ENCODE measurements around the gene TC2N. TPM values are rescaled to one million over a fixed set of nuclear protein-coding genes. Genes with fewer than 3 reads are reported as not detected.

Gene TC2N
- total and polyA plus RNA-seq, 9 of the 15 experiments (the other 6 are each of a cell fraction or from before 2014, with no cell fraction given) = 2.0 to 12.5 (median 7.3) TPM

DNA sequence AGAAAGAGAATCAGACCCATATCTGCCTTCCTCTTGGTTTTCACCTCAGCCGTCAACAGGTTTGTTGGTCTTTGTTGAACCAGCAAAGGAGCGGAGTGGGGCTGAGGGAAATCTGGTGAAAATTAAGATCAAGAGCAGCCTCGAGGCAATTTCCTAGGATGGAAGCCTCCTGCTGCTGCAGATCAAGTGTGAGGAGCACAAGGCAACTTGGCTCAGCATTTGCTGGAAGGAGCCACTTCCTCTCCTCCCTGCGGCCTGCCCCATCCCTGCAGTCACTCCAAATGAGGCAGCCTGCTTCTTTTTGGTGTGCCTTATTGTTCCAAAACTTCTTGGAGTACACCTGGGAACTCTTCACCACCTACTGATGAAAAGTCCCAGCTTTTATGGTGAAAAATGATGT, 4.9 kb downstream of the TC2N start (continued):
- TF ChIP-seq, protein P1, sequence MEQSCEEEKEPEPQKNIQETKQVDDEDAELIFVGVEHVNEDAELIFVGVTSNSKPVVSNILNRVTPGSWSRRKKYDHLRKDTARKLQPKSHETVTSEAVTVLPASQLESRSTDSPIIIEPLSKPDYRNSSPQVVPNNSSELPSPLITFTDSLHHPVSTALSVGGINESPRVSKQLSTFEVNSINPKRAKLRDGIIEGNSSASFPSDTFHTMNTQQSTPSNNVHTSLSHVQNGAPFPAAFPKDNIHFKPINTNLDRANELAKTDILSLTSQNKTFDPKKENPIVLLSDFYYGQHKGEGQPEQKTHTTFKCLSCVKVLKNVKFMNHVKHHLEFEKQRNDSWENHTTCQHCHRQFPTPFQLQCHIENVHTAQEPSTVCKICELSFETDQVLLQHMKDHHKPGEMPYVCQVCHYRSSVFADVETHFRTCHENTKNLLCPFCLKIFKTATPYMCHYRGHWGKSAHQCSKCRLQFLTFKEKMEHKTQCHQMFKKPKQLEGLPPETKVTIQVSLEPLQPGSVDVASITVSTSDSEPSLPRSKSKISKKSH (CRISPR knock-in tag; IDR thresholded peaks at IDR 0.05) = no peak

DNA sequence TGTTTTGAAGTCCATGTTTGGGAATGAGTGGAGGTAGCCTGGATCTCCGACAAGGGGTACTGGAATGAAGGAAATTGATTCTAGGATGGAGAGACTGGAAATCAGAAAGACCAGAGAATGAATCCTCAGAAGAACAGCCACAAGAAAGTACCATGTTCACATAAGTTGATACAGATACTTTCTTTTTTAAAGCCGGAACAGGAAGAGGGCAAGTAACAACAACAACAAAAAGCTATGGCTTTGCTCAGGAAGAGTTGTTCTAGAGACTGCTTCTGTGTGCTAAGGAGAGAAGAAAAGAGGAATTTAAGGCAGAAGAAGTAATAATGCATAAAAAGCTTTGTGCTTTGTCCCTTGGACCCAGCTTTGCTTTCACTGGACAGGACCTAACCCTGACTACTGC, 6.2 kb downstream of the TC2N start:
- ChIA-PET POLR2A (interaction anchor here (0.6 kb wide), 1 partner anchor 50 kb away, joined by 3 read pairs; no protein-coding TSS in a partner anchor), CTCF (ENCODE audit: low intra/inter-chr PET ratio) (no interaction called here)
- no TSS peak for BruUV-seq (replicated peaks)
- H3K9me1 ChIP-seq (ENCODE audit: control insufficient read depth, insufficient read depth, low read length) = no peaks in the 10 kb centered on the region
- FAIRE-seq (no peak), ATAC-seq (no peak), DNase-seq (ENCODE audit: extremely low read depth in 1 of 4, low spot score in 3 of 4) (no peak)
- H3K27ac ChIP-seq (ENCODE audit: extremely low read depth, low read depth, low read length) = no peak overlapping the region
- in situ Hi-C loops (cut with MboI) (no loop called here), intact Hi-C loops (cut with micrococcal nuclease) (no loop called here)
- H3K9ac ChIP-seq (ENCODE audit: insufficient read depth in 1 of 2, low read depth in 2 of 2, low read length in 2 of 2) = no peak overlapping the region
- no peaks in the 10 kb centered on the region; a peak in 1 of 5 replicates for H3K4me1 ChIP-seq (replicated peaks in 1 of 2; ENCODE audit: control insufficient read depth in 2 of 2, insufficient read depth in 2 of 2, low read length in 2 of 2)
- H4K20me1 ChIP-seq (replicated peaks; ENCODE audit: control insufficient read depth, insufficient read depth, low read length) = no peaks in the 10 kb centered on the region
- no peak overlapping the region for H2AFZ ChIP-seq (ENCODE audit: low read depth, low read length)
- H3K4me3 ChIP-seq = no peak overlapping the region
- H3K36me3 ChIP-seq (ENCODE audit: control insufficient read depth, insufficient read depth, low read length) = no peaks in the 10 kb centered on the region
- H3K4me2 ChIP-seq (ENCODE audit: insufficient read depth, low read length) = no peak overlapping the region
- H3K27me3 ChIP-seq (ENCODE audit: control insufficient read depth in 2 of 2, insufficient read depth in 2 of 2, low read length in 2 of 2) = no peaks in the 10 kb centered on the region
- no peaks in the 10 kb centered on the region for H3K79me2 ChIP-seq (ENCODE audit: control insufficient read depth, insufficient read depth, low read length)
- no peaks in the 10 kb centered on the region for H3K9me3 ChIP-seq (replicated peaks; ENCODE audit: control insufficient read depth, insufficient read depth, low read depth, low read length)
- WGBS (ENCODE audit: insufficient coverage, low coverage, missing lambda C conversion rate) = 21% methylated on average over 2 of the region's 2 CpGs
- TF ChIP-seq, protein P2, sequence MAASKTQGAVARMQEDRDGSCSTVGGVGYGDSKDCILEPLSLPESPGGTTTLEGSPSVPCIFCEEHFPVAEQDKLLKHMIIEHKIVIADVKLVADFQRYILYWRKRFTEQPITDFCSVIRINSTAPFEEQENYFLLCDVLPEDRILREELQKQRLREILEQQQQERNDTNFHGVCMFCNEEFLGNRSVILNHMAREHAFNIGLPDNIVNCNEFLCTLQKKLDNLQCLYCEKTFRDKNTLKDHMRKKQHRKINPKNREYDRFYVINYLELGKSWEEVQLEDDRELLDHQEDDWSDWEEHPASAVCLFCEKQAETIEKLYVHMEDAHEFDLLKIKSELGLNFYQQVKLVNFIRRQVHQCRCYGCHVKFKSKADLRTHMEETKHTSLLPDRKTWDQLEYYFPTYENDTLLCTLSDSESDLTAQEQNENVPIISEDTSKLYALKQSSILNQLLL (CRISPR knock-in tag; IDR thresholded peaks at IDR 0.05; ENCODE audit: borderline replicate concordance) = no peak
- TF ChIP-seq ZNF311 (CRISPR knock-in tag; IDR thresholded peaks at IDR 0.05) (no peak), ZNF445 (CRISPR knock-in tag; IDR thresholded peaks at IDR 0.05; ENCODE audit: low read depth) (no peak), ZNF140 (CRISPR knock-in tag; IDR thresholded peaks at IDR 0.05) (no peak), ZNF75A (CRISPR knock-in tag; IDR thresholded peaks at IDR 0.05) (no peak), ZBTB17 (CRISPR knock-in tag; IDR thresholded peaks at IDR 0.05) (no peak), GATAD2B (IDR thresholded peaks at IDR 0.05; ENCODE audit: borderline replicate concordance) (no peak), ILK (tag; IDR thresholded peaks at IDR 0.05; ENCODE audit: borderline replicate concordance, low read depth) (no peak), ZNF282 (CRISPR knock-in tag; IDR thresholded peaks at IDR 0.05) (no peak)
- TF ChIP-seq, protein P3, sequence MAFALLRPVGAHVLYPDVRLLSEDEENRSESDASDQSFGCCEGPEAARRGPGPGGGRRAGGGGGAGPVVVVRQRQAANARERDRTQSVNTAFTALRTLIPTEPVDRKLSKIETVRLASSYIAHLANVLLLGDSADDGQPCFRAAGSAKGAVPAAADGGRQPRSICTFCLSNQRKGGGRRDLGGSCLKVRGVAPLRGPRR (CRISPR knock-in tag; IDR thresholded peaks at IDR 0.05) = no peak
- TF ChIP-seq, protein P4, sequence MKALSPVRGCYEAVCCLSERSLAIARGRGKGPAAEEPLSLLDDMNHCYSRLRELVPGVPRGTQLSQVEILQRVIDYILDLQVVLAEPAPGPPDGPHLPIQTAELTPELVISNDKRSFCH (CRISPR knock-in tag; IDR thresholded peaks at IDR 0.05) = no peak
- TF ChIP-seq, protein P4 (tag; IDR thresholded peaks at IDR 0.05) = no peak
- TF ChIP-seq, protein P5, sequence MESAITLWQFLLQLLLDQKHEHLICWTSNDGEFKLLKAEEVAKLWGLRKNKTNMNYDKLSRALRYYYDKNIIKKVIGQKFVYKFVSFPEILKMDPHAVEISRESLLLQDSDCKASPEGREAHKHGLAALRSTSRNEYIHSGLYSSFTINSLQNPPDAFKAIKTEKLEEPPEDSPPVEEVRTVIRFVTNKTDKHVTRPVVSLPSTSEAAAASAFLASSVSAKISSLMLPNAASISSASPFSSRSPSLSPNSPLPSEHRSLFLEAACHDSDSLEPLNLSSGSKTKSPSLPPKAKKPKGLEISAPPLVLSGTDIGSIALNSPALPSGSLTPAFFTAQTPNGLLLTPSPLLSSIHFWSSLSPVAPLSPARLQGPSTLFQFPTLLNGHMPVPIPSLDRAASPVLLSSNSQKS (CRISPR knock-in tag; IDR thresholded peaks at IDR 0.05) = no peak
- TF ChIP-seq, protein P6, sequence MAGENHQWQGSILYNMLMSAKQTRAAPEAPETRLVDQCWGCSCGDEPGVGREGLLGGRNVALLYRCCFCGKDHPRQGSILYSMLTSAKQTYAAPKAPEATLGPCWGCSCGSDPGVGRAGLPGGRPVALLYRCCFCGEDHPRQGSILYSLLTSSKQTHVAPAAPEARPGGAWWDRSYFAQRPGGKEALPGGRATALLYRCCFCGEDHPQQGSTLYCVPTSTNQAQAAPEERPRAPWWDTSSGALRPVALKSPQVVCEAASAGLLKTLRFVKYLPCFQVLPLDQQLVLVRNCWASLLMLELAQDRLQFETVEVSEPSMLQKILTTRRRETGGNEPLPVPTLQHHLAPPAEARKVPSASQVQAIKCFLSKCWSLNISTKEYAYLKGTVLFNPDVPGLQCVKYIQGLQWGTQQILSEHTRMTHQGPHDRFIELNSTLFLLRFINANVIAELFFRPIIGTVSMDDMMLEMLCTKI (IDR thresholded peaks at IDR 0.05; ENCODE audit: partially characterized antibody) = no peak
